Activated CD4-positive, alpha-beta T cell treated with anti-CD3 and anti-CD28 coated beads, Interleukin-2, amount 50 U/mL, for 16 hours (primary cell): ENCODE results near the gene CYP2W1.
"Not testable (repeated sequence)": the region's sequence is repeated elsewhere in the genome, so short reads cannot be mapped to it uniquely, and the experiment has no call there.

Source experiments
- DNase-seq: peaks from one replicate; pipeline ENCODE4 v3.0.0-alpha.2; 2020

The CYP2W1 gene

DNA sequence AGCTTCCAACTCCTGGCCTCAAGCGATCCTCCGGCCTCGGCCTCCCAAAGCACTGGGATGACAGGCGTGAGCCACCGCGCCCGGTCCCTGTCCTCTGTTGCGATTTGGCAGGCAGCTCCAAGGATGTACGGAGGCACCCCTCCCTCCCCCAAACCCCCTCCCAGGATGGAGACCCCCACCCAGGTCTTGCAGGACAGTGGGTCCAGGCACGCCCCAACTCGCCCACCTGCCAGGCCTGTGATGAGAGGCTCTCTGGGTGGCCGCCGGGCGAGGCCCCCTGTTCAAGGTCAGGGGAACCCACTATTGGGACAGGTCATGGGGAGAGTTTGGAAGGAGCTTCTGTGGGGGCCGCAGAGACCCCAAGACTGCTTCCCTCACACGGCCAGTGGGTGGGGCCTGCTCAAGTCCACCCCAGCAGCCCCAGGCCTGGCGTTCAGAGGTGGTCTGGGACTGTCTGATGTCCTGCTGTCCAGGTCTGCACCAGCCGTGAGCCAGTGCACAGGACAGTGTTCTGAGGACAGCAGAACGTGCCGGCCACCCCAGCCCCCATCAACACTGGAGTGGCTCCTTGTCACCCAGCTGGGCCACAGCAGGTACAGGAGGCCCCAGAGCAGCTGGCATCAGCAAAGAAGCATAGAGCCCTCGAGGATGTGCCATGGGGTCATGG lies 31.0 kb upstream of the CYP2W1 start:
- no peak for DNase-seq

DNA sequence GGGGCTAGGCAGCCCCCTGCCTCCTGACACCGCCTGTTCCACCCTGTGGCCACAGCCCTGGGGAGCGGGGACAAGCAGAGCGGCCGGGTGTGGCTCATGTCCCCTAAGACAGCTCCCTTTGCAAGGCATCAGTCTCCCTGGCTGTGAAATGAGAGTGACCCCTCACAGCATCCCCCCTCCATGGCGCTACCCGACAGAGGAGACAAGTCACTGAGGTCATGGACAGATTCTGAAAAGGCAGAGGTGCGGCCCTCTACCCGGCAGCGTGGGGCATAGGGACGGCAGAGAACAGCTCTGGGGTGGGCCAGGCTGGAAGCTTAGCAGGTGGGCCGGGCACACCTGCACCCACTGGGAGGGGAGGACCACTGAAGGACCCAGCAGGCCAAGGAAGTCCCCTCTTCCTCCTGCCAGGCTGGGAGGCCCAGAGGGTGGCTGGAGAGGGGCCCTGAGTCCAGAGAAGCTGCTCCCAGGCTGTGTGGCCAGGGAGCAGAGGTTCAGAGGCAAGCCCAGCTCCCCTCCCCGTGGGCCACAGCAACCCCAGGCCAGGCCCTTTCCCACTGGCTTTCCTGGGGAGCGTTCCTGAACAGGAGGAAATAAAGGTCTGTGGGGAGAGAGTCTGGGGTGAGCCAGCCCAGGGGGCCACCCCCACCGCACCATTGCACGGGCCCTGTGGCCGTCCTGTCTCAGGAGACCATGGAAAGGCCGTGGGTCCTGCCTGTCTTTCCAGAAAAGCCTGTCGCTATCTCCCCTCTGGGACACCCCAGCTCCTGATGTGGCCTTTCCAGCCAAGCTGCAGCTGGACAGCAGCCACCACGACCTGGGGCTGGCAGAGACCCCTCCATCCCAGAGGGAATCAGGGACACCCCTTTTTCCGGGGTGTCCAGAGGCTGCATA lies 30.2 kb upstream of the CYP2W1 start:
- no peak for DNase-seq

DNA sequence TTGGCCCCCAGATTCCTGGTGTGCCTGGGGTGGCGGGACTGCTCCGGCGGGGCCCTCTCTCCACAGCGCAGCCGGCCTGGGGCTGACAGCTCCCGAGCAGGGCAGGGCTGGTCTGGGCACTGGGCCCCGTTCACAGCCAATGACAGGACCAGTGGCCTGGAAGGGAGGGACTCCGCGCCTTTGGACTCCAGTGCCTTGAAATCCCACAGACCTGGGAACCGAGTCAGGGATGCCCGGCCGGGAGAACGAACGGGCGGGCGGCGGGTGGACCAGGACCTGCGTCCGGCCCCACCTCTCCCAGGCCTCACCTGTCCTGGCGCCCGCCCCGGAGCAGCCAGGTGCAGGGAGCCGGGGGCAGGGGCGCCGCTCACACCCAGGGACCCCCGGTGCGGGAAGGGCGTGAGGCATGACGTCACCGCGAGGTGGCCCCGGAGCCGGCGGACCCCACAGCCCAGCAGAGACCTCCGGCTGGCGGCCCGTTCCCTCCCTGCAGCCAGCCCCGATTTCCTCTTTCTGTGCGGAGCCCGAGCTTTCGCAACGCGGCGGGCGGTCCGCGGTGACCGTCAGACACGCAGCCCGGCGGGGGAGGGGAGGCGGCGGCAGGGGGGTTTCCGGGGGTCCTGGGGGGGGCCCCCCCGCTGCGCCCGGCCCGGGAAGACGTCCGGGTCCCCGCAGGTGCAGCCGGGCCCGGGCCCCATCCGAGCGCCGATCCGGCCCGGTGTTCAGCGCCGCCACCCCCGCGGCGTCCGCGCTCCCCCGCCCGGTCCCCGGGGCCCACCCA lies 29.2 kb upstream of the CYP2W1 start:
- DNase-seq = no peak

DNA sequence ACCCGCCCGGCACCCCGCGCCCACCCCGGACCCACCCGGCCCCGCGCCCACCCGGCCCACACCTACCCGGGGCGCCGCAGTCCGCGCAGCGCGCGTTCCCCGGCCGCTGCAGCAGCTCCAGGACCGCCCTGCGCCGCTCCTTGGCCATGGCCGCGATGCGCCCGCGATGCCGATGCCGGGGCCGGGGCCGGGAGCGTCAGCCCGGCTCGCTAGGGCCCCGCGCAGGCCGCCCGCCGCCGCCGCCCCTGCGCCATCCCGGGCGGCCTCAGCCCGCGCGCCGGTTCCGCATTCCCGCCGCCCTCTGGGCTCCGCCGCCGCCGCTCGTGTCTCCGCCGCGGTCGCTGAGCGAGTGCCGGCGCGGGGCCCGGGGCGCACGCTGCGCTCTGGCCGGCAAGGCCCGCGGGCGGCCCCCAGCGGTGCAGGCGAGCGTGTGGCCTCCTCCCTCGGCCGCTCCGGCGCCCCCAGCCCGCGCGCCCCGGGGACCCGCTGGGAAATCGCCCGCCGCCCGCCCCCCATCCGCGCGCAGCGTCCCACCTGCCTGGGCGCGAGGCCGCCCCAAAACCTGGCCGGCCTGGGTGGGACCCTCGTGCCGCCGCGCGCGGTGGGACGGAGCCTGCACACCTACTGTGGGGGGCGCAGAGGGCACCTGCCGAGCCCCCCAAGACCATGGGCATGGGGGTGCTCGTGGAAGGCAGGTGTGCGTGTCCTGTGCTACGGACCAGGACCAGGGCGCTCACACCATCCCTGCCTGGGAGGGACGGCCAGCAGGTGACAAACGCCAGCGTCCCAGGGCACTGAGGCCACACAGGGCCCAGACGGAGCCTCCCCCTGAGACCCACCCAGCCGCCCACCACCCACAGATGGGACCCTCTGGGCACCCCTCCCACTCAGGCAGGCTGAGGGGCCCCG lies 28.4 kb upstream of the CYP2W1 start, which contains the start of gene ADAP1:
Gene ADAP1, minus strand, starts transcription at position 351 of the 909 bp plus-strand sequence. Its CDS starts 203 bp downstream, at position 148.
- peak; percentile 25 for DNase-seq

DNA sequence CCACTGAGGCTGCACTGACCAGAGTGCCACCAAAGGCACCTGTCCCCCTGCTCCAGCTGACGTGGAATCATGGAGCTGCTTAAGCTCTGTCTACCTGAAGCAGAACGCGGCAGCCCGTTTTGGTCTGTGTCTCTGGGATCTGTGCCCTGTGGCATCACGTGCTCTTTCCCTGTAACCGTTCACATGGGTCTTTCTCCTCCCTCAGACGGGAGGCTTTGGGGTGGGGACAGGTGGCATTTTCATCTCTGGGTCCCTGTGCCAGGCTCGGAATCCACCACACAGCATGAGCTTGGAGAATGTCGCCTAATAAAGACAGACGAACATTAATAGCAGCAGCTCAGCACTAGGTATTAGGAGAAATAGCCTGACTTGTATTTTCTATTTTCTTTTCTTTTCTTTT lies 26.9 kb upstream of the CYP2W1 start:
- DNase-seq = no peak

DNA sequence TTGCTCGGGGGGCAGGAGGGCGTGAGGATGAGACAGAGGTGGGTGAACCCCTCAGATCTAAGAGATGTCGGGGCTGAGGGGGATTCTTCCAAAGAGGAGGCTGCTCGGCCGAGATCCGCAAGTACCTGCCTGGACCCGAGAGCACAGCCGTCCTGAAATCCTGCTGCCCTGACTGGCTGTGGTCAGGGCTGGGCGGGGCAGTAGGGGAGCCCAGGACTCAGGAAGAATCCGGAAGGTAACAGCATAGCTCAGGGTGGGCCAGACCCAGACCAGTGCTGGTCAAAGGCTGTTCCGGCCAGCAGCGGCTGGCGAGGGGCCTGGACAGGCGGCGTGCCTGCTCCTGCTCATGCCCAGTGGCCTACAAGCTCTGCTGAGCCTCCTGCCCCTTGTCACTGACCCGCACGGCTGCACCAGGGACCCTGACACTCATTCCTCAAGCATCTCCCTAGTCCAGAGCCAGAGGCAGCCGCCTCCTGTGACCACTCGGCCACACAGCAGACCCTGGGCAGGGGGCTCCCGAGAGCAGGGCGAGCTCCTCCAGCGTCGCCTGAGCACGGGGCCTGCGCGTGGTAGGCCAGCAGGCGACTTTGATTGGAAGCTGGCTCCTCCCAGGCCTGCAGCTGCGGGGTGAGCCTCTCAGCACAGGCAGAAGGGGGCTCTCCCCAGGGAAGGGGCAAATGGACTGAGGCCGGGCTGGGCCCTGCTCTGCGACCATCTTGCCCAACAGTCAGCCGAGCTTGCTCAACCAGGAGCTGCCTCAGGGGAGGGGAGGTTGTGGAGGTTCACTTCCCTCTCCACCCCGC lies 25.4 kb upstream of the CYP2W1 start:
- no peak for DNase-seq

DNA sequence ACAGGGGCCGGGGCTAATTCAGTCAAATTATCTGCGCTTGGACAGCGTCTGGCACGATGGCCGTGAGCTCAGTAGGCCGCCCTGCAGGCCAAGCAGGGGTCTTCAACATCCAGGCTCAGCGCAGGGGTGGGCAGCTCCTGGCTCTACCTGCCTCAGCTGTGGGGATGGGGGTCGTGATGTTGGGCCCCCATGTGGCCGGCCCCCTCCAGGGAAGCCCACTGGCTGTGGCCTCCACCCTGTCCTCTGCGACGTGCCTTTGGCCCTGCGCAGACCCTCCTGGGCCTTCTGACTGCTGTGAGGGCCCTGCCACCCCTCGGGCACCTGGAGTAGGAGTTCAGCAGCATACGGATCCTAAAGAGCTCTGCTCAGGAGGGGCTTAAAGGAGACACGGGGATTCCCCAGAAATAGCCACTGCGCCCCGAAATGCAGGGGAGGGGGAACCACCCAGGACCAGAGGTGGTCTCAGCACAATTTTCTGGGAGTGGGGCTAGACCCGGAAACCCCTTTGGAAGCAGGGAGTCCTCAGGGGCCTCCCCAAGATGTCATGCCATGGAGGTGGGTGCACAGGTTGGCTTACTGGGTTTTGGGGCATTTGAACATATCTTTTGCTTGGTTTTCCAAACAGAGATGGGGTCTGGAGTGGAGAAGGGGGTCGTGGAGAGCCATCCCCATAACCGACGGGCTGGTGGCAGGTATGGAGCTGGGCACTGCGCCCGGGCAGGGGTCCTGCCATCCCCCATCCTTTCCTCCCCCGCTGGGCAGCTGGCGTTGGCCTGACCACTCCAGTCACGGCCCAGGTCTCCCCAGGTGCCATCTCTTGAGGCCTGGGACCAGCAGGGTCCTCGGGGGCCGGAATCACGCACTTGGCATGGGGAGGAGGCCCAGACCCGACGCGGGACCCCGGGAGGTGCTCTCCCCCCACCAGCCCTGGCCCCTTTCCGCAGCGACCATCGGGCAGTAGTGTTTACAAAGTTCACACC lies 24.5 kb upstream of the CYP2W1 start:
- DNase-seq = no peak

DNA sequence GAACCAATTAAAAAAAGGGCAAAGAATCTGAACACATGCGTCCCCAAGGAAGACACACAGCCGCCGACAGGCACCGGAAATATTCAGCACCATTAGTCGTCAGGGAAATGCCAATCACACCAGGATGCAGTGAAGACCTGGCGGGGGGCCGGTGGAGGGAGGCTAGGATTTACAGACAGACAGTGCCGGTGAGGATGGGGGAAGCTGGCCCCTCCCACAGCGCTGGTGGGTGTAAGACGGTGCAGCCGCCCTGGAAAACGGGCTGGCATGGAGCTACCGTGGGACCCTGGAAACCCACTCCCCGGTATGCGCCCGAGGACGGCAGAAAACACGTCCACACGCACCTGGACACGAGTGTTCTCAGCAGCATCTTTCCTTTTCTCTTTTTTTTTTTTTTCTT lies 23.7 kb upstream of the CYP2W1 start:
- no peak for DNase-seq

DNA sequence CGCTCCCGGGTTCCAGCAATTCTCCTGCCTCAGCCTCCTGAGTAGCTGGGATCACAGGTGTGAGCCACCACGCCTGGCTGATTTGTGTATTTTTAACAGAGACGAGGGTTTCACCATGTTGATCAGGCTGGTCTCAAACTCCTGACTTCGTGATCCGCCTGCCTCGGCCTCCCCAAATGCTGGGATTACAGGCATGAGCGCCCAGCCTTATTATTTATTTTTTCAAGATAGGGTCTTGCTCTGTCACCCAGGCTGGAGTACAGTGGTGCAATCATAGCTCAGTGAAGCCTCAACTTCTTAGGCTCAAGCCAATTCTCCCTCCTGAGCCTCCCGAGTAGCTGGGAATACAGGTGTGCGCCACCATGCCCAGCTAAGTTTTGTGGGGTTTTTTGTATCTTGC lies 23.2 kb upstream of the CYP2W1 start:
- not testable (repeated sequence) for DNase-seq

DNA sequence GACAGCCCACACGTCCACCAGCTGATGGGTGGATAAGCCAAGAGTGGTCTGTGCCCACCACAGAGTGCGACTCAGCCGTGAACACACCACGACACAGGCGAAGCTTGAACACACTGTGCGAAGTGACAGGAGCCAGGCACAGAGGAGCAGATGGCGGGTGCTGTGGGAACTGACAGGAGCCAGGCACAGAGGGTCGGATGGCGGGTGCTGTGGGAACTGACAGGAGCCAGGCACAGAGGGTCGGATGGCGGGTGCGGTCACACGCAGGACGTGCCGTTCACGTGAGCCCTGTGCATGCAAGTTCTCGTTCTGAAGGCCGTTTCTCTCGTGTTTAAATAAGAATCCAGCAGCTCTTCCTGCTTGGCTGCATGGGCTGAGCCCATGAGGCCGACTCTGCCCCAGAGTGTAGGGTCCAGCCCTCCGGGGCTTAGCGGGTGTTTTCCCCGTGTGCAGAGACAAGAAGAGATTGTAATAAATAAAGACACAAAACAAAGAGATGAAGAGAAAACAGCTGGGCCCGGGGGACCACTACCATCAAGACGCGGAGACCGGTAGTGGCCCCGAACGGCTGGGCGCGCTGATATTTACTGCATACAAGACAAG lies 22.6 kb upstream of the CYP2W1 start:
- no peak for DNase-seq

DNA sequence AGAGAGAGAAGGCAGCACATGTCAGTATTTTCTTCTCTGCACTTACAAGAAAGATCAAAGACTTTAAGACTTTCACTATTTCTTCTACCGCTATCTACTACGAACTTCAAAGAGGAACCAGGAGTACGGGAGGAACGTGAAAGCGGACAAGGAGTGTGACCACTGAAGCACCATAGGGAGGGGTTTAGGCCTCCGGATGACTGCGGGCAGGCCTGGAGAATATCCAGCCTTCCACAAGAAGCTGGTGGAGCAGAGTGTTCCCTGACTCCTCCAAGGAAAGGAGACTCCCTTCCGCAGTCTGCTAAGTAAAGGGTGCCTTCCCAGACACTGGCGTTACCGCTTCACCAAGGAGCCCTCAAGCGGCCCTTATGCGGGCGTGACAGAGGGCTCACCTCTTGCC lies 22.0 kb upstream of the CYP2W1 start:
- not testable (repeated sequence) for DNase-seq

DNA sequence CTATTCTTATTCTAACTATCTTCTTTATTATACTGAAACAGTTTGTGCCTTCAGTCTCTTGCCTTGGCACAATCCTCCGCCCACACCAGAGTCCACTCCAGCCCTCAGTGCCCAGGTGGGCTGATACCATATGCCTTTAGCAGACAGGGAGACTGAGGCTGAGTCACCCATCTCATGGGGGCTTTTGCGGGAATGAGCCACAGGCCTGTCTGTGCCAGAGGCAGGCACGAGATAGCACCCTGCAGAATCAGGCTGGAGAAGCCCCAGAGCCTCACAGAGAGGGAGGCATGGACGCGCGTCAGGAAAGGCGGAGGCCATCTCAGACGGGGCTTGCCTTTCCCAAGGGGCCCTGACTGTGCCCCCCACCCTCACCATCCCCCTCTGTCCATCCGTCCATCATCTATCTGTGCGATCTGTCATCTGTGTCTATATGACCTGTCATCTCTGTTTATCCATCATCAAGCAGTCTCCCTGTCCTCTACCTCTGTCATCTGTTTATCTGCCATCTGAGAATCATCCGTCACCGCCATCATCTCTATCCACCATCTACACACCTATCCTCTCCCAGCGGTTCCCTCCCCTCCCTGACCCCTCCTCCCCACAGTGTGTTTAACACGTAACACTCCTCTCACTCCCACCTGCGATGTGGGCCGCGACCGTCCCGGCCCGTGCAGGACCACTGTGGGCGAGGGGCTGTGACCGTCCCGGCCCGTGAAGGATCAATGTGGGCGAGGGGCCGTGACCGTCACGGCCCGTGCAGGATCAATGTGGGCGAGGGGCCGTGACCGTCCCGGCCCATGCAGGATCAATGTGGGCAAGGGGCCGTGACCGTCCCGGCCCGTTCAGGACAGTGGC lies 21.2 kb upstream of the CYP2W1 start:
- no peak for DNase-seq

DNA sequence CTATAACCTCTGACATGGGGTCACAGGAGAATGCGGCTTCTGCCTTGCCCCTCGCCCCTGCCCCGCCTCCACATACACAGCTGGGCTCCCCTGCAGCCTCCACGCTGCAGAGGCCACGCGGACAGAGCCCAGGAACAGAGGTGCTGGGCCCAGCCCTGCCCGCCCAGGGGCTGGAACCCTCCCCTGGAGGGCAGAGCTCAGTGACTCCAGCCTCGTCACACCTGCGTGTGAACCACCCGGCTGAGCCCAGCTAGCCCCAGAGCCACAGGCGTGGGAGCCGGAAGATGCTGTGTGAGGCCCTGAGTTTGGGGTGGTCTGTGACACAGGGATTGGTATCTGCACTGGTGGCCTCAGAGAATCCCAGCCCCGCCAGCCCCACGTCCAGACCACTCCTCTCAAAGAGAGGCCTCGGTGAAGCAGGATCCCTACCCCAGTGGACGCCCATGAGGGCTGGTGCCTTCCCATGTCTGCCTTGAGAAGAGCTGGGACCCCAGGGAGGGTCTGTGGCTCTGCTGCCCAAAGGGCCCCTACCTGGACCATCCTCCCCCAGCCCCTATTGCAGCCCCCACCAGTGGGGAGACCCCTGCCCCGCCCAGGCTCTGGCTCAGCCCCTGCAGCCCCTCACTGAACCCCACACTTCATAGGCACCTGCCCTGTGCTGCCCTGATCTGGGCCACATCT lies 20.4 kb upstream of the CYP2W1 start:
- DNase-seq = no peak

DNA sequence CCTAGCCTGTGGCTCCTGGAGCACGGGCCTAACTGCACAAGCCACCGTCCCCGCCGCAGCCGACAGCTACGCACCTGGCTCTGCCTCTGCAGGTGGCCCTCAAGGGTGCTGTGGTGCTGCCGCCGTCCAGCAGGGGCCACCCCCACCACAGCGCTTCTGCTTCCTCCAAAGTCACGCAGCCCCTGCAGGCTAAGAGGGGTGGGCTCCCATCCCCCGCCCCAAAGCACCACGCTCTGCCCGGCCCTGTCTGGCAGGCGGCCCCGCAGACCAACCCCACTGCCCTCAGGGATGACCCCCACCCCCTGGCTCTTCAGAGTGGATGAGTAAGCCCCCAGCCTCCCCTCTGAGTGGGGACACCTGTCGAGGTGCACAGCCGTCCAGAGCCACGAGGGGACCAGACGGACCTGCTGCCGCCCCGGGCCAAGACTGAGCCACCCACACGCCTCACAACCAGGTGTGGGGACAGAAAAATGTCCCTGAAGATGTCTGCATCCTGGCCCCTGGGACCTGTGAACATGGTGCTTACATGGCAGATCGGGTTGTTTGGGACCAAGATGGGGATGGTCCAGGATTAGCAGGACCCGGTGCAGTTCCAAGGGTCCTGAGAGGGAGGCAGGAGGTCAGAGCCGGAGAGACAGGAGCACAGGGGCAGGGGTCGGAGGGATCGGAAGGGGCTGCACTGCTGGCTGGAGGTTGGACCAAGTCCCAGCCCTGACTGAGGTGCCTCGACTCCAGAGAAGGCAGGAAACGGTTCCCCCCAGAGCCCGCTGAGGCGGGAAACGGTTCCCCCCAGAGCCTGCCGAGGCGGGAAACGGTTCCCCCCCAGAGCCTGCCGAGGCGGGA lies 19.5 kb upstream of the CYP2W1 start:
- no peak for DNase-seq

DNA sequence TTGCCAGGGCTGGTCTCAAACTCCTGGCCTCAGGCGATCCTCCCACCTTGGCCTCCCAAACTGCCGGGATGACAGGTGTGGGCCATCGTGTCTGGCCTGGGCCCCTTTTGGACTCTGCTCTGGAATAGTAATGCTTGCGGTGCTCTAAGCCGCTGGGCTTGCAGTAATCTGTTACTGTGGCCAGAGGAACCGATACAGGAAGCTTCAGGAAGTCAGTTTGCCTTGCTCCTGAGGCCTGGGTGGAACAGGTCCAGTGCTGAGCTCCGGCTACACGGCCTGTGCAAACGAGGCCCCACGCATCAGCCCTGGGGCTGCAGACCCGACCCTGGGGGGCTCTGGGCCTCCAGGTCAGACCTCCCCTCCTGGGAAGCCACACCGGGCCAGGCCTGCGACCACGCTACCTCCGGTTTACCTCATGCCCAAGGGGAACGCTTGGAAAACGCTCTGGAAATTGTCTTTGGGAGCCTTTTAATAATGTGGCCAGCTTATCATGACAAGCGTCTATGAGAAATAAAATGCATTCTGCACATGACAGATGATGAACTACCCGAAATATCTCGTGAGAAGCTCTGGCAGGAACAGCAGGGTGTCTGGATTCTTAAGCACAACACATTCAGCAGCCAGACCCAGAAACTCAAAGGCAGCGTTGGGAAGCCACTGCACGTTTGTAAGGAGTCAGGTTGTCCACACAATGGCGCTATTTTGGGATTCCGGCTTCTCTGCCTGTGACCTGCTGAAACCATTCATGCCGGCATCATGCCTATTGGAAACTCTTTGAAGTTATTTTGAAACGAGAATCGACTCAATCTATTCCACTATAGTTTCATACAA lies 18.4 kb upstream of the CYP2W1 start:
- no peak for DNase-seq
